Activated CD4-positive, alpha-beta T cell treated with anti-CD3 and anti-CD28 coated beads, Interleukin-2, amount 50 U/mL, for 4 hours (primary cell): Measurements from ENCODE around the gene UBE2F.

Experiments
- DNase-seq, 2 experiments: peaks; one replicate each; pipeline ENCODE4 v3.0.0-alpha.2; 2020

The UBE2F gene

GRCh38 chr2:238082827-238083226, 116.0 kb downstream of the UBE2F start:
- no peak for DNase-seq

DNA sequence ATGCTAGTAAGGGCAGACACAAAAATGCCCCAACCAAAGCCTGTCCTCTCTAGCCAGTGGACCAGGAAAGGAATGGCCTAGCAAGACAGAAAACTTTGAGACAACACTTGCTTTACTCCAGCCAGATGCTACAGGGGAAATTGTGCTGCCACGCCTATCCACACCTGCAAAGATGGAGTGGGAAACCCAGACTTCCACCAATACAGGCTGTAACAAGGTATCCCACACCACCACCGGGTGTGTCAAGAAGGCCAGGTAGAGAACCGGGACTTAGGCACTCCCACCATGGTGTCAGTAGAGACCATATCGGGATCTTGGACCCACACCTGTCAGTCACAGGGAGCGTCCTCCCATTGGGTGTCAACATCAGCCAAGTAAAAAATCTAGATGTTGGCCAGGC, 117.1 kb downstream of the UBE2F start:
- DNase-seq, result no peak

DNA sequence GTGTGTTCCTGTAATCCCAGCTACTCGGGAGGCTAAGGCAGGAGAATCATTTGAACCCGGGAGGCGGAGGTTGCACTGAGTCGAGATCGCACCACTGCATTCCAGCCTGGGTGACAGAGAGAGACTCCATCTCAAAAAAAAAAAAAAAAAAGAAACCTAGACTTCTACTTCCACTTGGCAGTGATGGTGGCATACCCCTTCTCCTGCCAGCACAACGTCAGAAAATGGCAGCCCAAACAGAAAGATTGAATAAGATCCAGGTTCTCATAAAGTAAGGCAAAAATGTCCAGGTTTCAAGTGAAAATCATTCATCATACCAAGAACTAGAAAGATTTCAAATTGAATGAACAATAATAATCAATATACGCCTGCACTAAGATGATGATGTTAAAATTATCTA, 117.9 kb downstream of the UBE2F start:
- no peak for DNase-seq

DNA sequence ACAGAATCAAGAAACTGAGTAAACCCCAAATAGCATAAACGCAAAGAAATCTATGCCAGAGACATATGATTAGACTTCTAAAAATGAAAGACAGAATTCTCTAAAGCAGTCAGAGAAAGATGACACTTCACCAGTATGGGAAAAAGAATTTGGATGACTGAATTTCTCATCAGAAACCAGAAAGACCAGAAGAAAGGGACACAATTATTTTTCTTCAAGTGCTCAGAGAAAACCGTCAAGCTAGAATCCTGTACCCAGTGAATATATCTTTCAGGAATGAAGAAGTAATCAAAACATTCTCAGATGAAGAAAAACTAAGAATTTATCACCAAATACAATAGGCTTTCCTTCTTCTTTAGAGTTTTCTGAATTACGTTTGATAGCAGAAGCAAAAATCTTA, 119.1 kb downstream of the UBE2F start:
- DNase-seq, result no peak

DNA sequence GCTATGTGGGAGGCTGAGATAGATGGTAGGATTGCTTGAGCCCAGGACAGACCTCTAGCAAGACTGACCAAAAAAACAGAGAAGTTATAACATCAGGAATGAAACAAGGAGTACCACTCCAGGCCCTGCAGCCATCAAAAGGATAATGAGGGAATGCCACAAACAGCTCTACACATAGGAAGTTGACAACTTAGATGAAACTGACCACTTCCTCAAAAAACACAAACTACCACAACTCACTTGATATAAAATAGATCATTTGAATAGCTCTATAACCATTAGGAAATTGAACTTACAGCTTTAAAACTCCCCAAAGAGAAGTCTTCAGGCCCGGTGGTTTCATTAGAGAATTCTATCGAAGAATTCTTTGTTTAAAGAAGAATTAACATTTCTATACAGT, 120.4 kb downstream of the UBE2F start:
- no peak for DNase-seq

DNA sequence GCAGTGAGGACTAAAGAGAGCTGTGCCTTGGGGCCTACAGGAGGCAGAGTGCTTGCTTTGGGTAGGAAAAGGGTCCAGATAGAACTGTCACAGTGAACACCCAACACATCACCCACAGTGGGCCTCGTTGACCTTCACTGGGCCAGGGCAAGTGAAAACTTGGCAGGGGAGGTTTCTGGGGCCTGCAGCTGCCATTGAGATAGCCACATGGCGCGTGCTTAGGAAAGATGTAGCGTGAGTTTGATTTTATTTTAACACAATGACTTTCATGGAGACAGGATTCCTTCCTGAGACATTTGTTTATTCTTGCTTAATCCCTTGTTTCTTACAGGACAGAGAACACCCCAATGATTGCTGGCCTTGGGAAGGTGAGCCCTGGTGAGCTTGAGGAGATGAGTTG, 124.1 kb downstream of the UBE2F start:
- DNase-seq, result no peak

DNA sequence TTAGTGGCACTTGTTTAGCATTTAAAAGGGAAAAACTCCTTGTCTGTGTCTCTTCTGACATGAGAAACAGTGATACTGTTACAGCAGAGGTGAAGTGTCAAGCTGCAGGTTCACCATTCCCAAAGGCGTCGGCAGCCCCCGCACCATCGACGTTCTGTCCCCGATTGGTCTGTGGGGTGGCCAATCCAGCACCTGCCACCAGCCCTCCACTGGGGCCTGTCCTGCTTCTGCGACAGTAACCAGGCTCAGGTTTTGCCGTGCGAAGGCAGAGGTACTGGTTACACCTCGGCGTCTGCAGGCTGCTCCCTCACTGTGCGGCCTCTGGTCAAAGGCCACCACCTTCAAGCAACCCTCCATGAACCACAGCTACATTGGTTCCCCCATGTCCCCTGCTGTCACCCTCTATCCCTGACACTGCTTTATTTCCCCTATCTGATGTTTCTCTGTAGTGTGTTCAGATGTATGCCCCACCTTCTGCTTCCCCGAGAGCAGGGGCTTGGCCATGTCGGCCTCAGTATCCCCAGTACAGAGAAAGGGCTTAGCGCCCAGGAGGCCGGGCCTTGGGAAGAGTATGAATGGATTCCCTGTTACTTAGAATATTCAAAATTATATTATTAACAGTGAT, 124.7 kb downstream of the UBE2F start:
- DNase-seq, result no peak
